Fibroblast of the conjunctiva (primary cell): Measurements from ENCODE around the gene CMTM4.
"Not testable (repeated sequence)": the region's sequence is repeated elsewhere in the genome, so short reads cannot be mapped to it uniquely, and the experiment has no call there.

Experiments
- DNase-seq: peaks from one replicate; pipeline ENCODE4 v3.0.0-alpha.2; 2010; ENCODE audit warnings: low read depth

CMTM4 gene

GRCh38 chr16:66641387-66641786 is 55.2 kb downstream of the CMTM4 start:
- DNase-seq = no peak

GRCh38 chr16:66640724-66641314 is 55.7 kb downstream of the CMTM4 start:
- DNase-seq = no peak

GRCh38 chr16:66639091-66639885 is 57.3 kb downstream of the CMTM4 start:
- DNase-seq = no peak

GRCh38 chr16:66637806-66638205 is 58.7 kb downstream of the CMTM4 start:
- DNase-seq = no peak

GRCh38 chr16:66636199-66636598 is 60.3 kb downstream of the CMTM4 start:
- no peak for DNase-seq

GRCh38 chr16:66635406-66635805 is 61.1 kb downstream of the CMTM4 start:
- no peak for DNase-seq

- no peak for DNase-seq
Observed at GRCh38 chr16:66634527-66635196, 61.9 kb downstream of the CMTM4 start.

GRCh38 chr16:66631558-66631957 is 65.0 kb downstream of the CMTM4 start:
- not testable (repeated sequence) for DNase-seq

- not testable (repeated sequence) for DNase-seq
Observed at GRCh38 chr16:66630561-66631260, 65.8 kb downstream of the CMTM4 start.

- DNase-seq = no peak
Observed at GRCh38 chr16:66629856-66630255, 66.7 kb downstream of the CMTM4 start.

- not testable (repeated sequence) for DNase-seq
Observed at GRCh38 chr16:66627611-66628378, 68.7 kb downstream of the CMTM4 start.

- no peak for DNase-seq
Observed at GRCh38 chr16:66623755-66624154, 72.8 kb downstream of the CMTM4 start.

GRCh38 chr16:66622863-66623262 is 73.7 kb downstream of the CMTM4 start:
- no peak for DNase-seq

- DNase-seq = no peak
Observed at GRCh38 chr16:66621973-66622372, 74.6 kb downstream of the CMTM4 start.

GRCh38 chr16:66620429-66620795 is 76.1 kb downstream of the CMTM4 start:
- no peak for DNase-seq

- no peak for DNase-seq
Observed at GRCh38 chr16:66619534-66620428, 76.8 kb downstream of the CMTM4 start.

- peak; percentile 77 for DNase-seq
Observed at GRCh38 chr16:66618588-66619375, 77.8 kb downstream of the CMTM4 start.

- DNase-seq = no peak
Observed at GRCh38 chr16:66617728-66618127, 78.8 kb downstream of the CMTM4 start.

- DNase-seq = no peak
Observed at GRCh38 chr16:66617010-66617434, 79.5 kb downstream of the CMTM4 start.

- DNase-seq = no peak
Observed at GRCh38 chr16:66616592-66616991, 80.0 kb downstream of the CMTM4 start.
